ENCODE results near the gene TBX4.
"Not testable (repeated sequence)": the region's sequence is repeated elsewhere in the genome, so short reads cannot be mapped to it uniquely, and the experiment has no call there.

The TBX4 gene

DNA sequence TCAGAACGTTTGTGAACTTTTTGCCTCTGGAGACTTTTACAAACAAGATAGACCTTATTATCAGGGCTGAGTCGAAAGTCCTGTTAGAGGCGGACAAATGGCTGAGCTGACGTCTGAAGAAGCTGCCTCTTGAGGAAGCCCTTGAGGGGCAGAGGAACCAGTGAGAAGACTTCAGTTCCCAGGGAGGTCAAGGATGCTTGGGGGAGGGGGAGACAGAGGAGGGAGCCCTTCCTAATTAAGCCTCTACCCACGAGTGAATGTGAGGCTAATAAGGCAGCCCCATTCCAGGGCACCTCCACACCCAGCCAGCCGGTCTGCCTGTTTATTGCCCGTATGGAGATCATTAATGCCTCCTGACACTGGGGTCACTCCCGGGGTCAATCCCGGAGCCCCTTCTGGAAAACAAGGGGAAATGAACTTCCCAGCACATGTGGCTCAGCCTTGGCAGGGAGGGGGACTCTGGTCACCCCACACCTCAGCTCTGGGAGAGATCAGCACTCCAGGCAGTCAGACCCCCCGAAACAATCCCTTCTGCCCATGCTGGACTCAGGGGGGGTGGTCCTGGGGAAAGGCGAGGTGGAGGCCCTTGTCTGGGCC is 9.2 kb upstream of the TBX4 start:
- TF ChIP-seq, protein P1, sequence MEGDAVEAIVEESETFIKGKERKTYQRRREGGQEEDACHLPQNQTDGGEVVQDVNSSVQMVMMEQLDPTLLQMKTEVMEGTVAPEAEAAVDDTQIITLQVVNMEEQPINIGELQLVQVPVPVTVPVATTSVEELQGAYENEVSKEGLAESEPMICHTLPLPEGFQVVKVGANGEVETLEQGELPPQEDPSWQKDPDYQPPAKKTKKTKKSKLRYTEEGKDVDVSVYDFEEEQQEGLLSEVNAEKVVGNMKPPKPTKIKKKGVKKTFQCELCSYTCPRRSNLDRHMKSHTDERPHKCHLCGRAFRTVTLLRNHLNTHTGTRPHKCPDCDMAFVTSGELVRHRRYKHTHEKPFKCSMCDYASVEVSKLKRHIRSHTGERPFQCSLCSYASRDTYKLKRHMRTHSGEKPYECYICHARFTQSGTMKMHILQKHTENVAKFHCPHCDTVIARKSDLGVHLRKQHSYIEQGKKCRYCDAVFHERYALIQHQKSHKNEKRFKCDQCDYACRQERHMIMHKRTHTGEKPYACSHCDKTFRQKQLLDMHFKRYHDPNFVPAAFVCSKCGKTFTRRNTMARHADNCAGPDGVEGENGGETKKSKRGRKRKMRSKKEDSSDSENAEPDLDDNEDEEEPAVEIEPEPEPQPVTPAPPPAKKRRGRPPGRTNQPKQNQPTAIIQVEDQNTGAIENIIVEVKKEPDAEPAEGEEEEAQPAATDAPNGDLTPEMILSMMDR (IDR thresholded peaks at IDR 0.05; ENCODE audit: control insufficient read depth, insufficient read depth, low read depth, low read length, missing control alignments) = no peak
- H3K4me3 ChIP-seq (ENCODE audit: control insufficient read depth, low read depth, low read length) = no peak overlapping the region
- DNase-seq (ENCODE audit: low read depth) = no peak

DNA sequence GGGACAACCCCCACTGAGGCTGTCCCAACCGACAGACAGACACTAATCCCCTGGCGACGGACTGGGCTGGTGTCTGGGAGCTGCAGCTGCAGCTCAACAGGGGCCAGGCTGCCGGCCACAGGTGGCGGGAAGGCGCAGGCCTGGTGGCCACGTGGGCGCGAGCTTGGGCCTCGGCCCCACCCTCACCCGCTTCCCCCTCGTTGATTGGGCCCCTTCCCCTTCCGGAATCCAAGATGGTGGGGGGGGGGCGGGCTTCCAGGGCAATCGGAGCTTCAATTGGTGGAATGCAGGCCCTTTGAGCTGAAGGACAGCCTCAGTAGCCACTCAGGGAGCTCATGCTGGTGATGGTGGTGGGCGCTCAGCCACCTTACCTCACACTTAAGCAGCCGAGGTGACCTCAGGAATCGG is 8.7 kb upstream of the TBX4 start:
- H3K4me3 ChIP-seq (ENCODE audit: control insufficient read depth, low read depth, low read length) = no peak overlapping the region
- DNase-seq (ENCODE audit: low read depth) = no peak
- TF ChIP-seq, protein P1 (IDR thresholded peaks at IDR 0.05; ENCODE audit: control insufficient read depth, insufficient read depth, low read depth, low read length, missing control alignments) = no peak

DNA sequence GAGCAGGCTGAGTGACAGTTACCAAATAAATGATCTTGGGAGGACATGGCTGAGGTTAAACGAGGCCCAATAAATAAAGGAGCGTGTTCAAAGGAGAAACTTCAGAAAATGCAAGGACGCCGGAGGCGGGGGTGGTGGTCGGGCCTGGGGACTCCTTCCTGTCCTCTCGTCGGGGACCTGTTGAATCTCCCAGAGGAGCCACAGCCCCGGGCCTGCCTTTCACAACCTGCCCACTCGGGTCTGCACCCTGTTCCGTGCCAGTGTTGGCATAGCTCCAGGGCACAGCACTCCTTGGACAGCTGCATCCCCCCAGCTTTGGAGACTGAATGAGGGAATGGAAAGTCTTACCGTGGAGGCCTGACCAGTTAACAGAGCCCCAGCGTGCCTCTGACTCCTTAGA is 8.1 kb upstream of the TBX4 start:
- H3K4me3 ChIP-seq (ENCODE audit: control insufficient read depth, low read depth, low read length) = no peak overlapping the region
- TF ChIP-seq, protein P1 (IDR thresholded peaks at IDR 0.05; ENCODE audit: control insufficient read depth, insufficient read depth, low read depth, low read length, missing control alignments) = no peak
- no peak for DNase-seq (ENCODE audit: low read depth)

DNA sequence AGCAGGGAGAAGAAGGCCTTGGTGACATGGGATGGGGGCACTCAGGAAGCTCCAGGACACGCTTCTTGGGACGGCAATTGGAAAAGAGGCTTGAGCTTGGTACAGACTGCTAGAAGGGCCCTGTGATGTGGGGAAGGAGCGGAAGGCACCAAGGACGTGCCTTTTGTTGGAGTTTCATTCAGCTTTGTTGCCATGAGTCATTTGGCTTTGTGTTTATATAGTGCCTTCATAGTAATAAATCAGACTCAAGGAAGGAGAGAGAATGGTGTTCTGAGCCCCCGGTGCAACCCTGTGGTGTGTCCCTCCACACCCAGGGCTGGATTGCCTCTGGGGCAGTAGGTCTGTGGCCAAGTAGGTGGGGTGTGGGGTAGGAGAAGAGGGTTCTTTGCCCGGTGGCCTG is 7.4 kb upstream of the TBX4 start:
- no peak for DNase-seq (ENCODE audit: low read depth)
- no peak overlapping the region for H3K4me3 ChIP-seq (ENCODE audit: control insufficient read depth, low read depth, low read length)
- TF ChIP-seq, protein P1 (IDR thresholded peaks at IDR 0.05; ENCODE audit: control insufficient read depth, insufficient read depth, low read depth, low read length, missing control alignments) = no peak

DNA sequence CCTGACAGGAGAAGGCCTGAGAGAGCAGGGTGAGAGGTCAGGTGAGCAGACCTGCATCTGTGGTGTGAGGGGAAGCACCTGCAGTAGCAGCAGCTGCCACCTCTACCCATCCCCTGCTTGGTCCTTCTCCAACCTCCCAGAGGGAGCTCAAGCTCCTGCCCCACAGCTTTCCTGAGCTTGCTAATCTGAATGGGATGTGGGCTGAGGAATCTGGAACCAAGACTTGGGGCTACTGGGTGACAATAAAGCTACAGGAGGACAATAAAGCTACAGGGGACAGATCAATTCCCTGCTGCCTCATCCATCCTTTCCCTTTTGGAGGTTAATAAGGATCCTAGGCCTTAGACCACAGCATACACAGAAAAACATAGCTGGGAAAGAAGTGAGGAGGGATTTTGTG is 4.9 kb upstream of the TBX4 start:
- H3K4me3 ChIP-seq (ENCODE audit: control insufficient read depth, low read depth, low read length) = no peak overlapping the region
- no peak for DNase-seq (ENCODE audit: low read depth)

DNA sequence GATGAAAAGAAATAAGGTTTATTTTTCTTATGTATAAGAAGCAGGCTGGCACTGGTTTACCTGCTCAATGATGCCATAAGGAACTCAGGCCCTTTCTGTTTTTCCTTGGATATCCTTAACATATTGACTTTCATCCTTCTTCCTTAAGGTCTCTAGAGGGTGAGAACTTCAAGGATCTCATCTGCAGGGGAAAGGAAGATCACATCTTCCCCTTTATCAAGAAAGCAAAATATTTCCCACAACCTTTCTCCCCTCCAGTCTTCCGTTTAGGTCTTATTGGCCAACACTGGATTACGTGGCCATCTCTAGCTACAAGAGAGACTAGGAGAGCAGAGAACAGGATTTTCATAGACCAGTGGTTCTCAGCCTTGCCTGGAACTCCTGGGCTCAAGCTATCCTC is 4.2 kb upstream of the TBX4 start:
- DNase-seq (ENCODE audit: low read depth) = no peak

More for the DNA sequence above, 4.9 kb upstream of the TBX4 start:
- TF ChIP-seq, protein P1 (IDR thresholded peaks at IDR 0.05; ENCODE audit: control insufficient read depth, insufficient read depth, low read depth, low read length, missing control alignments) = no peak

DNA sequence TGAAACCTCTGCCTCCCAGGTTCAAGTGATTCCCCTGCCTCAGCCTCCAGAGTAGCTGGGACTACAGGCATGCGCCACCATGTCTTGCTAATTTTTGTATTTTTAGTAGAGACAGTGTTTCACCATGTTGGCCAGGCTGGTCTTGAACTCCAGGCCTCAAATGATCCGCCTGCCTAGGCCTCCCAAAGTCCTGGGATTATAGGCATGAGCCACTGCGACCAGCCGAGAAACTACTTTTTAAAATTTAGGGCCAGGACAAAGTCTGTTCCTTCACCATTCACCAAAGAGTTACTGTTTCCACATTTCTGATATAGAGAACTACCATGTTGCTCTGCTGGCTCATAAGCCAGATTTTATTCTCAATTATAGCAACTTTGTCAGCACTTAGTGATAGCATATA is 3.1 kb upstream of the TBX4 start:
- DNase-seq (ENCODE audit: low read depth); H3K4me3 ChIP-seq (ENCODE audit: control insufficient read depth, low read depth, low read length): not testable (repeated sequence)

More for the DNA sequence above, 4.2 kb upstream of the TBX4 start:
- TF ChIP-seq, protein P1 (IDR thresholded peaks at IDR 0.05; ENCODE audit: control insufficient read depth, insufficient read depth, low read depth, low read length, missing control alignments) = no peak
- H3K4me3 ChIP-seq (ENCODE audit: control insufficient read depth, low read depth, low read length) = no peak overlapping the region

Measured in AG09309 (cell line).